Naive thymus-derived CD4-positive, alpha-beta T cell (primary cell): ENCODE measurements around the gene SOX6. TPM values are rescaled to one million over a fixed set of nuclear protein-coding genes. Genes with fewer than 3 reads are reported as not detected.

Experiments
- ATAC-seq: fragments of 150-1000 bp; cut with Tn5 transposase; 2 replicates; pipeline ENCODE4 v1.10.0; 2021; ENCODE audit warnings: mild to moderate bottlenecking, moderate library complexity
- CTCF ChIA-PET: fragments of 350-600 bp; sonication (Branson Sonifier 250); formaldehyde crosslinking; loops from one replicate; lab custom pipeline; 2021; ENCODE audit warnings: antibody characterized with exemption; lab: Charles Lee
- POLR2A ChIA-PET: fragments of 350-600 bp; sonication (Branson Sonifier 250); formaldehyde crosslinking; loops from one replicate; lab custom pipeline; 2021; ENCODE audit warnings: antibody characterized with exemption, inconsistent platforms; lab: Charles Lee
- DNase-seq, 9 donors: peaks; one replicate each; pipeline versions ENCODE4 v3.0.0 to v3.0.0-alpha.2; 2020 to 2022; ENCODE audit warnings: mixed read lengths in 1 of 9
- H3K27ac ChIP-seq: one replicate; pipeline ENCODE4 v1.7.0; 2013; ENCODE audit warnings: mild to moderate bottlenecking, low read depth, low read length, moderate library complexity
- H3K27me3 ChIP-seq, 2 donors: one replicate each; pipeline ENCODE4 v1.7.0; 2013; ENCODE audit warnings: low read length in 2 of 2, mild to moderate bottlenecking in 2 of 2, moderate library complexity in 2 of 2; ENCODE audit not compliant: control insufficient read depth in 2 of 2, insufficient read depth in 2 of 2
- H3K36me3 ChIP-seq, 3 experiments: 1 replicate in 2 of 3; 2 replicates in 1 of 3; pipeline ENCODE4 v1.7.0; 2013; ENCODE audit warnings: low read length in 3 of 3, mild to moderate bottlenecking in 3 of 3, moderate library complexity in 1 of 3; ENCODE audit not compliant: insufficient read depth in 3 of 3, control insufficient read depth in 2 of 3
- H3K4me1 ChIP-seq, 2 donors: one replicate each; pipeline ENCODE4 v1.7.0; 2013; ENCODE audit warnings: low read length in 2 of 2, mild to moderate bottlenecking in 2 of 2, moderate library complexity in 1 of 2; ENCODE audit not compliant: control insufficient read depth in 2 of 2, insufficient read depth in 2 of 2
- H3K4me3 ChIP-seq: 2 replicates; pipeline ENCODE4 v1.7.0; 2013; ENCODE audit warnings: mild to moderate bottlenecking, low read length
- H3K9me3 ChIP-seq, 3 experiments: 1 replicate in 2 of 3; 2 replicates in 1 of 3; pipeline ENCODE4 v1.7.0; 2013; ENCODE audit warnings: low read length in 3 of 3; ENCODE audit not compliant: control insufficient read depth in 2 of 3
- H3K27ac Mint-ChIP-seq, 9 donors: one replicate each; pipeline ENCODE4 v1.8.0; 2020 to 2022; ENCODE audit warnings: mixed read lengths in 9 of 9, mild to moderate bottlenecking in 8 of 9, moderate library complexity in 5 of 9, inconsistent platforms in 2 of 9
- H3K27me3 Mint-ChIP-seq, 5 donors: one replicate each; pipeline ENCODE4 v1.8.0; 2021 to 2022; ENCODE audit warnings: mixed read lengths in 5 of 5, mild to moderate bottlenecking in 1 of 5
- H3K36me3 Mint-ChIP-seq, 5 donors: one replicate each; pipeline ENCODE4 v1.8.0; 2020 to 2022; ENCODE audit warnings: mixed read lengths in 5 of 5, mild to moderate bottlenecking in 3 of 5, inconsistent platforms in 1 of 5
- H3K4me1 Mint-ChIP-seq, 7 donors: one replicate each; pipeline ENCODE4 v1.8.0; 2020 to 2022; ENCODE audit warnings: mixed read lengths in 7 of 7, mild to moderate bottlenecking in 3 of 7, inconsistent platforms in 1 of 7
- H3K4me3 Mint-ChIP-seq, 10 donors: one replicate each; pipeline ENCODE4 v1.8.0; 2020 to 2022; ENCODE audit warnings: mild to moderate bottlenecking in 10 of 10, mixed read lengths in 10 of 10, moderate library complexity in 6 of 10, inconsistent platforms in 2 of 10
- H3K9me3 Mint-ChIP-seq, 11 donors: one replicate each; pipeline ENCODE4 v1.8.0; 2020 to 2022; ENCODE audit warnings: mixed read lengths in 11 of 11, mild to moderate bottlenecking in 4 of 11, inconsistent platforms in 1 of 11, moderate library complexity in 1 of 11
- intact Hi-C, 2 donors: fragments of 100-400 bp; cut with micrococcal nuclease; formaldehyde crosslinking; loops; one replicate each; pipeline ENCODE4 v1.15.1; 2023
- polyA plus RNA-seq, 2 donors: library from polyadenylated mRNA; unstranded; fragments of 300-500 nt; fragmentation: Illumina TruSeq; gene quantifications; one replicate each; pipeline ENCODE4 v1.2.3, GENCODE V29; 2021
- total RNA-seq, 6 experiments: library from RNA in 5 of 6; stranded (reverse) in 5 of 6; gene quantifications; 1 replicate in 5 of 6; 2 replicates in 1 of 6; pipeline ENCODE4 v1.2.3 and lab custom pipeline; 2021 to 2026

Gene SOX6
- total and polyA plus RNA-seq, 7 experiments from 2014 or later = 0.51 TPM; not detected in 6

DNA sequence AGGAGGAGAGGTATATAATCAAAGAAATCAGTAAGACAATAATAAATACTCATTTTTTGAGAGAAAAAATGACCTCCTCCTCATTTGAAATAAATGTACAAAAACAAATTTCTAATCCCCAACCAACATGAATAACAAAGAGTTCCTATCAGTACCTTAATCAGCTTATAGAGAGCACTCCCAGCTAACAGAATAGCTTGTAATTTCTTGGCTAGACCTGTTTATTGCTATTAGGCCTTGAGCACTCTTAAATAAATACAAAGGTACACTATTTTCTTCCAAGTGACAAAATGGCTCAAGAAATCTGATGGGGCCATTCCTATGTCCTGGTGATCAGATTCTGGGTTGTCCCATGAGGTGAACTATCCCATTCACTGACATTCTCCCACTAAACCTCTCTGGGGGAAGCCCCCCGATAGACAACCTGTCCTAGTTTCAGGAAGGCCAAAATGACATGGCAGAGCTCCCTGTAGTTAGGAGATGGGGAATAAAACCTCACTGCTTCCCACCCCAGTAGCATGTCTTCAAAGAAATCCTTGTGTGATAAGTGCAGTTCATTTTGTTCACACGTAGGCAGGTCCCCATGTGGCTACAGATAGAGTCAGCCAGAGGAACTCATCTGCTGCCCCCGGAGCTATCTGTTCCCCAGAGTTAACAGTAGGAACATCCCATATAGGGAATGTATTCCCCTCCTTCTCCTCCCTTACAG, 385.7 kb downstream of the SOX6 start:
- no peaks in the 10 kb centered on the region for H3K9me3 ChIP-seq
- Mint-ChIP-seq H3K27ac (no peak overlapping the region), H3K27me3 (no peaks in the 10 kb centered on the region), H3K9me3 (peaks cover 0 to 3% (median 0%) of the 10 kb centered on the region in 11 donors), H3K36me3 (no peaks in the 10 kb centered on the region), H3K4me3 (no peak overlapping the region), H3K4me1 (peaks cover 0 to 3% (median 0%) of the 10 kb centered on the region in 7 donors)
- POLR2A ChIA-PET = no interaction called here
- intact Hi-C loops = no loop called here
- DNase-seq (no peak), ATAC-seq (no peak)
- no peak overlapping the region for H3K4me3 ChIP-seq
- no peaks in the 10 kb centered on the region for H3K27me3 ChIP-seq
- H3K36me3 ChIP-seq = no peaks in the 10 kb centered on the region
- H3K4me1 ChIP-seq = no peaks in the 10 kb centered on the region
- no peak overlapping the region for H3K27ac ChIP-seq
- CTCF ChIA-PET = no interaction called here

DNA sequence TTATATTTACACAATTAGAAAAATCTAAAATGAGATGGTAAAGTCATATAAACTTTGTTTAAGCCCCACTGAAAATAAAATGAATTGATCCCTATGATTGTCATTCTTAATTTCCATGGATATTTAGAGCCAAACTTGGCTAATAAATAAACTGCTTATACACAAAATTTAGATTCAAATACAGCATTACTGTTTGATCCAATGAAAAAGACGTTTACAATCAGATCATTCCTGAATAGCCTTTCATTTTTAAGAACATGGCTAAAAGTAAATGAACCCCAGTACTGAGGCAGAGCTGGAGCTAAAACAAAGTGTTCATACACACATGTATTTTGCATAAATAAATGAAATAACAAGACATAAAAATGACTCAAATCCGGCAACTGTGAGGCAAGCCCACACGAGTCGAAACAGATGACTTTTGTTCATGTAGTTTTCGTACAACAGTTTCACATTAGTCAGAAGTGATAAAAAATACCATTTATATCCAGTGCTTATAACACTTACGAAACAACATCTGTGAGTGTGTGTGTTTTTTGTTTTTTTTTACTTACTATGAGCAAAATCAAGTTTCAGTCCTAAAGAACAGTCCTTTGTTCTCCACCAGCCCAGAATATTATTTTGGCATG, 386.5 kb downstream of the SOX6 start:
- Mint-ChIP-seq H3K36me3 (no peaks in the 10 kb centered on the region), H3K9me3 (peaks cover 0 to 3% (median 0%) of the 10 kb centered on the region in 11 donors), H3K4me3 (no peak overlapping the region), H3K27me3 (no peaks in the 10 kb centered on the region), H3K27ac (no peak overlapping the region), H3K4me1 (peaks cover 0 to 3% (median 0%) of the 10 kb centered on the region in 7 donors)
- H3K36me3 ChIP-seq = no peaks in the 10 kb centered on the region
- no peaks in the 10 kb centered on the region for H3K9me3 ChIP-seq
- H3K27ac ChIP-seq = no peak overlapping the region
- no peaks in the 10 kb centered on the region for H3K4me1 ChIP-seq
- DNase-seq = no peak
- ChIA-PET CTCF (no interaction called here), POLR2A (no interaction called here)
- H3K4me3 ChIP-seq = no peak overlapping the region
- no peaks in the 10 kb centered on the region for H3K27me3 ChIP-seq
- ATAC-seq = no peak
- intact Hi-C loops = no loop called here

DNA sequence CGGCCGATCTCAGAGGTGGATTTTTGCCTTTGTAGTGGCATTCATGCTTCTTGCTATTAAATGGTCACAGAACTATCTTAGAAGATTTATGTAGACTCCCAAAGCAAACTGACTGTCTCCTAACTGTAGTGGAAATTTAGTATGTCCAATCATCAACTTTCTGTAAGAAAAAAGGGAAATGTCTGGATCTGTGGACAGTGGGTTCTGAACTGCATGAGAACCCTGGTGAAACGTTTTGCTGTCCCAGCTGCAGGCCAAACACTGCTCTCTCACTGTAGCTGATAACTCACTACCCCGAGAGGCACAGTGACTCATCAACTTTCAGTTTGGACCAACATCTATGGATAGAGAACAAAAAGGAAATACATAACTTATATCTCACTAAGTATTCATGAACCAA, 387.1 kb downstream of the SOX6 start:
- no peak overlapping the region for H3K27ac ChIP-seq
- peak; percentile 29 for ATAC-seq

GRCh38 chr11:15968461-15969130, 387.8 kb downstream of the SOX6 start:
- CTCF ChIA-PET = no interaction called here
- Histone ChIP-seq H3K9me3 (no peaks in the 10 kb centered on the region), H3K36me3 (no peaks in the 10 kb centered on the region), H3K27ac (no peak overlapping the region), H3K4me3 (no peak overlapping the region), H3K27me3 (no peaks in the 10 kb centered on the region), H3K4me1 (no peaks in the 10 kb centered on the region)
- peaks cover 0 to 4% (median 0%) of the 10 kb centered on the region in 11 donors for H3K9me3 Mint-ChIP-seq
- no peak for DNase-seq
- peaks cover 0 to 3% (median 0%) of the 10 kb centered on the region in 7 donors for H3K4me1 Mint-ChIP-seq
- no peak for ATAC-seq
- H3K36me3 Mint-ChIP-seq = no peaks in the 10 kb centered on the region
- H3K4me3 Mint-ChIP-seq = no peak overlapping the region
- intact Hi-C loops = no loop called here
- POLR2A ChIA-PET = no interaction called here
- H3K27ac Mint-ChIP-seq = no peak overlapping the region
- peaks cover 0 to 5% (median 0%) of the 10 kb centered on the region in 5 donors for H3K27me3 Mint-ChIP-seq

More for the DNA sequence above, 387.1 kb downstream of the SOX6 start:
- no peak for DNase-seq
- Mint-ChIP-seq H3K27me3 (peaks cover 0 to 4% (median 0%) of the 10 kb centered on the region in 5 donors), H3K36me3 (no peaks in the 10 kb centered on the region), H3K9me3 (peaks cover 0 to 3% (median 0%) of the 10 kb centered on the region in 11 donors), H3K4me3 (peak overlapping the region in 1 of 10 donors; percentile 24), H3K27ac (no peak overlapping the region), H3K4me1 (peaks cover 0 to 3% (median 0%) of the 10 kb centered on the region in 7 donors)
- Histone ChIP-seq H3K36me3 (no peaks in the 10 kb centered on the region), H3K9me3 (no peaks in the 10 kb centered on the region), H3K4me1 (no peaks in the 10 kb centered on the region), H3K27me3 (no peaks in the 10 kb centered on the region), H3K4me3 (no peak overlapping the region)
- intact Hi-C loops = no loop called here
- POLR2A ChIA-PET = no interaction called here
- CTCF ChIA-PET = no interaction called here

GRCh38 chr11:15967966-15968365, 388.4 kb downstream of the SOX6 start:
- Mint-ChIP-seq H3K27ac (no peak overlapping the region), H3K9me3 (peaks cover 0 to 4% (median 0%) of the 10 kb centered on the region in 11 donors), H3K27me3 (peaks cover 0 to 5% (median 0%) of the 10 kb centered on the region in 5 donors), H3K36me3 (no peaks in the 10 kb centered on the region), H3K4me1 (peaks cover 0 to 3% (median 0%) of the 10 kb centered on the region in 7 donors), H3K4me3 (no peak overlapping the region)
- CTCF ChIA-PET = no interaction called here
- intact Hi-C loops = no loop called here
- DNase-seq (no peak), ATAC-seq (no peak)
- Histone ChIP-seq H3K27ac (no peak overlapping the region), H3K27me3 (no peaks in the 10 kb centered on the region), H3K4me1 (no peaks in the 10 kb centered on the region), H3K4me3 (no peak overlapping the region), H3K9me3 (no peaks in the 10 kb centered on the region), H3K36me3 (no peaks in the 10 kb centered on the region)
- POLR2A ChIA-PET = no interaction called here

GRCh38 chr11:15967166-15967565, 389.2 kb downstream of the SOX6 start:
- H3K27ac ChIP-seq = no peak overlapping the region
- no peaks in the 10 kb centered on the region for H3K9me3 ChIP-seq
- peaks cover 0 to 3% (median 0%) of the 10 kb centered on the region in 7 donors for H3K4me1 Mint-ChIP-seq
- no peak overlapping the region for H3K4me3 Mint-ChIP-seq
- H3K27me3 ChIP-seq = no peaks in the 10 kb centered on the region
- no peak overlapping the region for H3K27ac Mint-ChIP-seq
- no peaks in the 10 kb centered on the region for H3K36me3 Mint-ChIP-seq
- ATAC-seq = no peak
- peaks cover 0 to 7% (median 0%) of the 10 kb centered on the region in 11 donors for H3K9me3 Mint-ChIP-seq
- H3K4me1 ChIP-seq = no peaks in the 10 kb centered on the region
- no peak for DNase-seq
- peaks cover 0 to 9% (median 4%) of the 10 kb centered on the region in 5 donors for H3K27me3 Mint-ChIP-seq
- ChIA-PET CTCF (interaction anchor here (0.6 kb wide), 1 partner anchor 1587 kb away, joined by 3 read pairs; no protein-coding TSS in a partner anchor), POLR2A (no interaction called here)
- intact Hi-C loops = no loop called here
- H3K4me3 ChIP-seq = no peak overlapping the region
- no peaks in the 10 kb centered on the region for H3K36me3 ChIP-seq
